GM12801 (cell line): ENCODE data around the gene UST.

ENCODE experiments used
- CTCF ChIP-seq: IDR thresholded peaks from one replicate; pipeline ENCODE4 v1.5.1; 2011; ENCODE audit warnings: control low read depth; ENCODE audit not compliant: insufficient read length; ENCODE audit errors: extremely low read depth

UST gene

GRCh38 chr6:148720406-148720805, 26.4 kb upstream of the UST start:
- TF ChIP-seq CTCF, result no peak

GRCh38 chr6:148720897-148721296, 25.9 kb upstream of the UST start:
- TF ChIP-seq CTCF, result no peak

GRCh38 chr6:148723484-148723883, 23.3 kb upstream of the UST start:
- no peak for TF ChIP-seq CTCF

GRCh38 chr6:148724428-148724827, 22.4 kb upstream of the UST start:
- no peak for TF ChIP-seq CTCF

- no peak for TF ChIP-seq CTCF
These were observed 19.7 kb upstream of the UST start for GRCh38 chr6:148727104-148727503.

GRCh38 chr6:148735989-148736388, 10.8 kb upstream of the UST start:
- TF ChIP-seq CTCF, result no peak

GRCh38 chr6:148736774-148737412, 9.9 kb upstream of the UST start:
- no peak for TF ChIP-seq CTCF
